RWPE1 (cell line): Measurements from ENCODE around the gene TKTL1.

Experiments
- CTCF ChIA-PET: fragments of 350-600 bp; sonication (Branson Sonifier 250); formaldehyde crosslinking; extraction: SDS; loops from one replicate; lab custom pipeline; 2021; lab: Yijun Ruan, JAX
- POLR2A ChIA-PET: fragments of 400-600 bp; formaldehyde crosslinking; extraction: SDS; loops from one replicate; lab custom pipeline; 2020; ENCODE audit warnings: antibody characterized with exemption; ENCODE audit not compliant: low non-redundant PET; lab: Yijun Ruan, JAX
- DNase-seq: peaks from one replicate; pipeline ENCODE4 v3.0.0; 2012; ENCODE audit warnings: low spot score
- H3K27ac ChIP-seq: fragments of 450-650 bp; 2 replicates; pipeline ENCODE4 v1.5.1; 2017
- TF ChIP-seq, protein P1 (sequence below): fragments of 450-650 bp; conservative IDR thresholded peaks from 2 replicates; pipeline ENCODE4 v1.5.1; 2017; ENCODE audit warnings: low read depth, mild to moderate bottlenecking

Gene TKTL1

GRCh38 chrX:154357205-154357604 is 61.6 kb downstream of the TKTL1 start:
- ChIA-PET CTCF (no interaction called here), POLR2A (no interaction called here)
- peak overlapping the region; percentile 97 for H3K27ac ChIP-seq
- TF ChIP-seq, protein P1, sequence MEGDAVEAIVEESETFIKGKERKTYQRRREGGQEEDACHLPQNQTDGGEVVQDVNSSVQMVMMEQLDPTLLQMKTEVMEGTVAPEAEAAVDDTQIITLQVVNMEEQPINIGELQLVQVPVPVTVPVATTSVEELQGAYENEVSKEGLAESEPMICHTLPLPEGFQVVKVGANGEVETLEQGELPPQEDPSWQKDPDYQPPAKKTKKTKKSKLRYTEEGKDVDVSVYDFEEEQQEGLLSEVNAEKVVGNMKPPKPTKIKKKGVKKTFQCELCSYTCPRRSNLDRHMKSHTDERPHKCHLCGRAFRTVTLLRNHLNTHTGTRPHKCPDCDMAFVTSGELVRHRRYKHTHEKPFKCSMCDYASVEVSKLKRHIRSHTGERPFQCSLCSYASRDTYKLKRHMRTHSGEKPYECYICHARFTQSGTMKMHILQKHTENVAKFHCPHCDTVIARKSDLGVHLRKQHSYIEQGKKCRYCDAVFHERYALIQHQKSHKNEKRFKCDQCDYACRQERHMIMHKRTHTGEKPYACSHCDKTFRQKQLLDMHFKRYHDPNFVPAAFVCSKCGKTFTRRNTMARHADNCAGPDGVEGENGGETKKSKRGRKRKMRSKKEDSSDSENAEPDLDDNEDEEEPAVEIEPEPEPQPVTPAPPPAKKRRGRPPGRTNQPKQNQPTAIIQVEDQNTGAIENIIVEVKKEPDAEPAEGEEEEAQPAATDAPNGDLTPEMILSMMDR = no peak
- DNase-seq = no peak

- ChIA-PET CTCF (no interaction called here), POLR2A (no interaction called here)
- H3K27ac ChIP-seq = peak overlapping the region; percentile 97
- DNase-seq = no peak
- TF ChIP-seq, protein P1 = no peak
Measured at GRCh38 chrX:154358011-154358410, 62.4 kb downstream of the TKTL1 start.

DNA sequence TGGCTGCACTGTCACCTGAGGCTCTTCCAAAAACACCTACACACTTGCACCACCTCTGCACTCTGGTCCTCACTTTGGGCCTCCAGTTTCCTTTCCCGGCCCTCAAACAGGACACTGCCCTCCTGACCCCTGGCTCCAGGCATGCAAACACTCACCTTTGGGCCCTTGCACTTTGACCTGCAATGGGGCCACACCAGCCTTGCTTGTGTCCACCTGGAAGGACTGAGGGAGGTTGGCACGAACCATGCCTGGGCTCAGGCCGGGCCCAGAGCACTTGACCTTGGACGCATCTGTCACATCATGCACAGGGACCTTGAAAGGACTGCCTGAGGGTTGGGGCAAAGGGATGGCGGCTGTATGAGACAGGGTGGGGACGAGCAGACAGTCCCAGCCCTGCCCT is 63.2 kb downstream of the TKTL1 start:
- peak overlapping the region; percentile 97 for H3K27ac ChIP-seq
- TF ChIP-seq, protein P1 = no peak
- ChIA-PET POLR2A (no interaction called here), CTCF (no interaction called here)
- no peak for DNase-seq

GRCh38 chrX:154359362-154360154 is 64.0 kb downstream of the TKTL1 start:
- TF ChIP-seq, protein P1 = no peak
- POLR2A ChIA-PET = no interaction called here
- no peak for DNase-seq
- H3K27ac ChIP-seq = peak overlapping the region; percentile 97
- CTCF ChIA-PET = no interaction called here

- DNase-seq = no peak
- CTCF ChIA-PET = no interaction called here
- H3K27ac ChIP-seq = peak overlapping the region; percentile 97
- POLR2A ChIA-PET = no interaction called here
- TF ChIP-seq, protein P1 = no peak
Measured at GRCh38 chrX:154360155-154360713, 64.6 kb downstream of the TKTL1 start.

DNA sequence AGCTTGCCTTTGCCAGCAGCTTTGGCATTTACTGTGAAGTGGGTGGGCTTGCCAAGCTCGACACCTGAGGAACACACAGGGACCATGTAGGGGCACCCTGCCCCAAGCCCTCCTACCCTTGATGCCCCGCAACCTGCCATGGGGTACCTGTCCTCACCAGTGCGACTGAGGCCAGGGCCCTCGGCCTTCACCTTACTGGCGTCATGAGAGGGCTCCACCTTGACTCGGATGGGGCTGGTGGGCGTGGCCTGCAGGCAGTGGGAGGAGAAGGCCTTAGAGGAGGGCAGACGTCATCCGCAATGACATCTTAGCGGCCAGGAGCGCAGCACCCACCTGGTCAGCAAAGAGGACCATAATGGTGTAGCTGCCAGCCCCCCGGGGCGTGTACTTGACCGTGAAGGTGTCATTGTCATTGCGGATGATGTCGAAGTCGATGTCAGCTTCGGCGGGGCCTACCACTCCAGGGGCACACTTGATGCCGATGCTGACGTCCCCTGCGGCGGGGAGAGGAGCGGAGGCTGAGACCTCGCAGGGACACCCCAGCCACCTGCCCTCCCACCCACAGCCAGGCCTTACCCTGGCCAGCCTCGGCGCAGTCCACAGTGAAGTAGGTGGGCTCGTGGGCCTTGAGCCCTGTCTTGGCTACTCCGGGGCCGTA is 66.6 kb downstream of the TKTL1 start:
- no peak for DNase-seq
- CTCF ChIA-PET = no interaction called here
- H3K27ac ChIP-seq = peak overlapping the region; percentile 97
- TF ChIP-seq, protein P1 = no peak
- POLR2A ChIA-PET = no interaction called here
